ENCODE data around the gene APLN.

Gene APLN

GRCh38 chrX:129641941-129642340 is 12.8 kb downstream of the APLN start:
- DNase-seq (ENCODE audit: low read depth, low spot score) = no peak

GRCh38 chrX:129641469-129641868 is 13.3 kb downstream of the APLN start:
- no peak for DNase-seq (ENCODE audit: low read depth, low spot score)

- DNase-seq (ENCODE audit: low read depth, low spot score) = no peak
These were observed 14.0 kb downstream of the APLN start for GRCh38 chrX:129640737-129641136.

GRCh38 chrX:129638917-129639316 is 15.8 kb downstream of the APLN start:
- DNase-seq (ENCODE audit: low read depth, low spot score) = no peak

- peak; percentile 92 for DNase-seq (ENCODE audit: low read depth, low spot score)
These were observed 17.3 kb downstream of the APLN start for GRCh38 chrX:129637217-129638109.

GRCh38 chrX:129636175-129636681 is 18.5 kb downstream of the APLN start:
- no peak for DNase-seq (ENCODE audit: low read depth, low spot score)

- peak; percentile 36 for DNase-seq (ENCODE audit: low read depth, low spot score)
These were observed 20.2 kb downstream of the APLN start for GRCh38 chrX:129634541-129634940.

GRCh38 chrX:129632443-129632842 is 22.3 kb downstream of the APLN start:
- DNase-seq (ENCODE audit: low read depth, low spot score) = no peak

- DNase-seq (ENCODE audit: low read depth, low spot score) = no peak
These were observed 22.9 kb downstream of the APLN start for GRCh38 chrX:129631849-129632248.

GRCh38 chrX:129629837-129630236 is 24.9 kb downstream of the APLN start:
- no peak for DNase-seq (ENCODE audit: low read depth, low spot score)

- no peak for DNase-seq (ENCODE audit: low read depth, low spot score)
These were observed 28.7 kb downstream of the APLN start for GRCh38 chrX:129626026-129626425.

- DNase-seq (ENCODE audit: low read depth, low spot score) = peak; percentile 94
These were observed 31.9 kb downstream of the APLN start for GRCh38 chrX:129622757-129623301.

- DNase-seq (ENCODE audit: low read depth, low spot score) = no peak
These were observed 35.8 kb downstream of the APLN start for GRCh38 chrX:129618997-129619396.

GRCh38 chrX:129617420-129617819 is 37.3 kb downstream of the APLN start:
- DNase-seq (ENCODE audit: low read depth, low spot score) = peak; percentile 57

- no peak for DNase-seq (ENCODE audit: low read depth, low spot score)
These were observed 40.1 kb downstream of the APLN start for GRCh38 chrX:129614481-129615255.

- DNase-seq (ENCODE audit: low read depth, low spot score) = no peak
These were observed 41.2 kb downstream of the APLN start for GRCh38 chrX:129613596-129613995.

GRCh38 chrX:129612396-129612795 is 42.4 kb downstream of the APLN start:
- peak; percentile 69 for DNase-seq (ENCODE audit: low read depth, low spot score)

- no peak for DNase-seq (ENCODE audit: low read depth, low spot score)
These were observed 45.4 kb downstream of the APLN start for GRCh38 chrX:129609395-129609794.

- no peak for DNase-seq (ENCODE audit: low read depth, low spot score)
These were observed 46.3 kb downstream of the APLN start for GRCh38 chrX:129608496-129608895.

- DNase-seq (ENCODE audit: low read depth, low spot score) = peak; percentile 63
These were observed 47.8 kb downstream of the APLN start for GRCh38 chrX:129606918-129607317.

GRCh38 chrX:129600981-129601424 is 53.8 kb downstream of the APLN start:
- DNase-seq (ENCODE audit: low read depth, low spot score) = no peak

GRCh38 chrX:129599996-129600395 is 54.8 kb downstream of the APLN start:
- DNase-seq (ENCODE audit: low read depth, low spot score) = no peak
